K562 (cell line): Measurements from ENCODE around the gene GRAMD2B. TPM values are rescaled to one million over a fixed set of nuclear protein-coding genes. Genes with fewer than 3 reads are reported as not detected.

ENCODE experiments used
- ATAC-seq: fragments of 200-7000 bp; cut with Tn5 transposase; 3 replicates; pipeline ENCODE4 v1.9.1; 2020; ENCODE audit warnings: moderate library complexity
- BruUV-seq: library from RNA; stranded (reverse); fragments of 400-500 nt; replicated peaks from 2 replicates; lab custom pipeline; 2021; lab: Mats Ljungman, UMichigan
- CTCF ChIA-PET: fragments of 300-600 bp; formaldehyde crosslinking; extraction: SDS; loops from one replicate; lab custom pipeline; 2021; ENCODE audit warnings: low intra/inter-chr PET ratio; lab: Yijun Ruan, JAX
- POLR2A ChIA-PET: fragments of 300-600, 350-650 bp; sonication (Branson Sonifier 250); formaldehyde crosslinking; extraction: SDS; loops from one replicate; lab custom pipeline; 2021; ENCODE audit warnings: antibody characterized with exemption, inconsistent platforms; lab: Yijun Ruan, JAX
- DNase-seq, 4 experiments: peaks; one replicate each; pipeline versions ENCODE4 v3.0.0 to v3.0.0-alpha.2; 2011 to 2018; ENCODE audit warnings: low spot score in 3 of 4, mixed read lengths in 3 of 4; ENCODE audit errors: extremely low read depth in 1 of 4
- FAIRE-seq: peaks from 2 replicates; lab custom pipeline; 2011; peaks lifted over from hg19 to GRCh38; lab: Jason Lieb, UNC
- H2AFZ ChIP-seq: 2 replicates; pipeline ENCODE4 v1.6.0; 2011; ENCODE audit warnings: low read depth, low read length, control low read depth, inconsistent platforms
- H3K27ac ChIP-seq: fragments of 200-600 bp; 3 replicates; pipeline ENCODE4 v1.8.0; 2011; ENCODE audit warnings: low read depth, mild to moderate bottlenecking, control low read depth, inconsistent platforms, low read length, moderate library complexity, mixed read lengths; ENCODE audit errors: extremely low read depth
- H3K27me3 ChIP-seq, 2 experiments: fragments of 300-600 bp in 1 of 2; 2 replicates in 1 of 2; 3 replicates in 1 of 2; pipeline versions ENCODE4 v1.6.0 to v1.8.0; 2011; ENCODE audit warnings: inconsistent platforms in 2 of 2, low read length in 2 of 2, mild to moderate bottlenecking in 1 of 2, mixed read lengths in 1 of 2, moderate library complexity in 1 of 2; ENCODE audit not compliant: control insufficient read depth in 2 of 2, insufficient read depth in 2 of 2
- H3K36me3 ChIP-seq: fragments of 300-600 bp; 3 replicates; pipeline ENCODE4 v1.8.0; 2011; ENCODE audit warnings: mild to moderate bottlenecking, low read length, inconsistent platforms; ENCODE audit not compliant: control insufficient read depth, insufficient read depth
- H3K4me1 ChIP-seq, 2 experiments: fragments of 200-600 bp in 1 of 2; replicated peaks in 1 of 2; 2 replicates in 1 of 2; 3 replicates in 1 of 2; pipeline versions ENCODE4 v1.5.1 to v1.8.0; 2011; ENCODE audit warnings: inconsistent platforms in 2 of 2, low read length in 2 of 2, mild to moderate bottlenecking in 1 of 2, mixed read lengths in 1 of 2, moderate library complexity in 1 of 2; ENCODE audit not compliant: control insufficient read depth in 2 of 2, insufficient read depth in 2 of 2
- H3K4me2 ChIP-seq: 2 replicates; pipeline ENCODE4 v1.6.1; 2011; ENCODE audit warnings: low read length, control low read depth, inconsistent platforms, mixed read lengths; ENCODE audit not compliant: insufficient read depth
- H3K4me3 ChIP-seq: fragments of 200-600 bp; sonication (generic), shearing (Covaris generic); 2 replicates; pipeline ENCODE4 v1.5.1; 2016; ENCODE audit warnings: control low read depth, inconsistent platforms
- H3K79me2 ChIP-seq: fragments of 200-600 bp; 3 replicates; pipeline ENCODE4 v1.8.0; 2011; ENCODE audit warnings: low read length, inconsistent platforms; ENCODE audit not compliant: control insufficient read depth, insufficient read depth
- H3K9ac ChIP-seq, 2 experiments: 2 replicates each; pipeline versions ENCODE4 v1.6.0 to v1.6.1; 2011; ENCODE audit warnings: low read depth in 2 of 2, low read length in 2 of 2, control low read depth in 1 of 2, inconsistent platforms in 1 of 2, mild to moderate bottlenecking in 1 of 2, mixed read lengths in 1 of 2; ENCODE audit not compliant: insufficient read depth in 1 of 2
- H3K9me1 ChIP-seq: one replicate; pipeline ENCODE4 v1.6.0; 2011; ENCODE audit warnings: inconsistent platforms, mild to moderate bottlenecking, low read length, moderate library complexity; ENCODE audit not compliant: control insufficient read depth, insufficient read depth
- H3K9me3 ChIP-seq: replicated peaks from 2 replicates; pipeline ENCODE4 v1.5.1; 2011; ENCODE audit warnings: low read depth, low read length, inconsistent platforms; ENCODE audit not compliant: control insufficient read depth, insufficient read depth
- H4K20me1 ChIP-seq: replicated peaks from 2 replicates; pipeline ENCODE4 v1.6.1; 2011; ENCODE audit warnings: low read length, inconsistent platforms, mixed read lengths; ENCODE audit not compliant: control insufficient read depth, insufficient read depth
- BRD4 ChIP-seq: fragments of 200-600 bp; sonication (generic); IDR thresholded peaks from 2 replicates; pipeline ENCODE4 v1.6.1; 2017; ENCODE audit warnings: inconsistent platforms
- CAMTA2 ChIP-seq: fragments of 250-450 bp; sonication (Bioruptor Pico); conservative IDR thresholded peaks from 2 replicates; pipeline ENCODE4 v1.5.1; 2022
- CBX8 ChIP-seq: fragments of 200-600 bp; sonication (generic); IDR thresholded peaks from 2 replicates; pipeline ENCODE4 v1.6.1; 2012; ENCODE audit warnings: borderline replicate concordance, mixed run types, low read depth, mild to moderate bottlenecking, moderate library complexity, mixed read lengths, low read length, control low read depth, inconsistent platforms; ENCODE audit not compliant: poor library complexity, severe bottlenecking; ENCODE audit errors: extremely low read depth
- CC2D1A ChIP-seq: fragments of 450-650 bp; IDR thresholded peaks from 2 replicates; pipeline ENCODE4 v1.6.1; 2017; ENCODE audit warnings: mild to moderate bottlenecking
- CEBPB ChIP-seq: fragments of 450-650 bp; IDR thresholded peaks from 2 replicates; pipeline ENCODE4 v1.6.1; 2016; ENCODE audit warnings: missing genetic modification characterization, missing compliant biosample characterization
- CLOCK ChIP-seq: fragments of 250-450 bp; sonication (Bioruptor Pico); IDR thresholded peaks from 2 replicates; pipeline ENCODE4 v1.4.0; 2020; ENCODE audit warnings: mild to moderate bottlenecking, moderate library complexity, borderline replicate concordance
- ELF2 ChIP-seq: fragments of 250-450 bp; sonication (Bioruptor Pico); IDR thresholded peaks from 2 replicates; pipeline ENCODE4 v1.5.0; 2021; ENCODE audit warnings: mild to moderate bottlenecking
- HNRNPL ChIP-seq: fragments of 200-400 bp; formaldehyde crosslinking; IDR thresholded peaks from 2 replicates; pipeline ENCODE4 v1.6.1; 2017; ENCODE audit warnings: low read depth, mild to moderate bottlenecking, low read length
- MEIS2 ChIP-seq: fragments of 450-650 bp; IDR thresholded peaks from 2 replicates; pipeline ENCODE4 v1.6.1; 2014; ENCODE audit warnings: mild to moderate bottlenecking; ENCODE audit not compliant: partially characterized antibody
- NR1H2 ChIP-seq: sonication (generic); formaldehyde crosslinking; IDR thresholded peaks from 2 replicates; pipeline ENCODE4 v1.4.0; 2020; ENCODE audit warnings: mild to moderate bottlenecking, missing genetic modification reagents
- PCBP2 ChIP-seq: fragments of 200-400 bp; formaldehyde crosslinking; IDR thresholded peaks from 2 replicates; pipeline ENCODE4 v1.6.1; 2018; ENCODE audit warnings: low read length, low read depth, mild to moderate bottlenecking, moderate library complexity; ENCODE audit not compliant: poor library complexity, severe bottlenecking
- PHTF2 ChIP-seq: fragments of 250-450 bp; sonication (Bioruptor Pico); IDR thresholded peaks from 2 replicates; pipeline ENCODE4 v1.5.0; 2021; ENCODE audit warnings: mild to moderate bottlenecking
- RBM25 ChIP-seq: fragments of 200-400 bp; formaldehyde crosslinking; IDR thresholded peaks from 2 replicates; pipeline ENCODE4 v1.6.1; 2018; ENCODE audit warnings: low read length, low read depth, moderate library complexity; ENCODE audit not compliant: severe bottlenecking
- SAP30 ChIP-seq: fragments of 200-600 bp; sonication (generic); IDR thresholded peaks from 2 replicates; pipeline ENCODE4 v1.6.1; 2012; ENCODE audit warnings: borderline replicate concordance, low read depth, mild to moderate bottlenecking, moderate library complexity, low read length, control low read depth, inconsistent platforms; ENCODE audit not compliant: insufficient read depth, poor library complexity, severe bottlenecking
- ZNF174 ChIP-seq: fragments of 250-450 bp; sonication (Bioruptor Pico); IDR thresholded peaks from 2 replicates; pipeline ENCODE4 v1.4.0; 2020; ENCODE audit warnings: mild to moderate bottlenecking
- ZNF644 ChIP-seq: fragments of 200-800 bp; sonication (Bioruptor generic); IDR thresholded peaks from 2 replicates; pipeline ENCODE4 v1.6.1; 2016; ENCODE audit warnings: low read depth, missing genetic modification characterization, missing compliant biosample characterization
- ZNF696 ChIP-seq: fragments of 250-450 bp; sonication (Bioruptor Pico); conservative IDR thresholded peaks from 2 replicates; pipeline ENCODE4 v1.4.0; 2020; ENCODE audit warnings: mild to moderate bottlenecking, moderate library complexity
- ZSCAN32 ChIP-seq: fragments of 450-650 bp; formaldehyde crosslinking; IDR thresholded peaks from 2 replicates; pipeline ENCODE4 v1.4.0; 2020; ENCODE audit warnings: mild to moderate bottlenecking, moderate library complexity
- WGBS: fragments of 100-300 bp; shearing (Covaris generic); methylation state at CpG from one replicate; pipeline ENCODE4 v1.1.6; 2016; ENCODE audit warnings: low coverage, mixed read lengths; ENCODE audit not compliant: insufficient coverage; ENCODE audit errors: missing lambda C conversion rate; 5-methylcytosine and 5-hydroxymethylcytosine counted together
- in situ Hi-C: fragments of 300-500 bp; cut with MboI; formaldehyde crosslinking; loops from 4 replicates; pipeline ENCODE4 v1.15.0; 2018; ENCODE audit warnings: inconsistent platforms, mixed read lengths
- intact Hi-C: fragments of 100-400 bp; cut with micrococcal nuclease; formaldehyde crosslinking; loops from 2 replicates; pipeline ENCODE4 v1.14.2; 2022
- polyA plus RNA-seq, 8 experiments: library from polyadenylated mRNA; depleted of rRNA in 4 of 8; stranded (reverse) in 5 of 8; unstranded in 3 of 8; fragments of >200 nt; fragmentation: Nextera tagmentation in 2 of 8; fragmentation: Illumina TruSeq in 1 of 8; extraction: Ambion mirVana in 2 of 8; extraction: Trizol in 1 of 8; gene quantifications; 2 replicates each; pipeline versions ENCODE4 v1.2.1 to v1.2.3, GENCODE V29; 2011 to 2014; ENCODE audit warnings: inconsistent platforms in 1 of 8, missing spikeins in 1 of 8
- total RNA-seq, 7 experiments: library from RNA; depleted of rRNA in 6 of 7; stranded (reverse); fragments of >200 nt in 6 of 7; fragmentation: Illumina TruSeq in 2 of 7; extraction: Trizol in 2 of 7; gene quantifications; 2 replicates each; pipeline versions ENCODE4 v1.2.1 to v1.2.3, GENCODE V29; 2011 to 2021; ENCODE audit warnings: low replicate concordance in 1 of 7
- TF ChIP-seq, protein P1 (sequence below): sonication (generic); formaldehyde crosslinking; IDR thresholded peaks from 2 replicates; pipeline ENCODE4 v1.8.1; 2023; ENCODE audit warnings: mild to moderate bottlenecking, missing genetic modification reagents

Gene GRAMD2B
- total and polyA plus RNA-seq, 9 of the 15 experiments (the other 6 are each of a cell fraction or from before 2014, with no cell fraction given) = 0.32 to 4.2 (median 1.4) TPM

DNA sequence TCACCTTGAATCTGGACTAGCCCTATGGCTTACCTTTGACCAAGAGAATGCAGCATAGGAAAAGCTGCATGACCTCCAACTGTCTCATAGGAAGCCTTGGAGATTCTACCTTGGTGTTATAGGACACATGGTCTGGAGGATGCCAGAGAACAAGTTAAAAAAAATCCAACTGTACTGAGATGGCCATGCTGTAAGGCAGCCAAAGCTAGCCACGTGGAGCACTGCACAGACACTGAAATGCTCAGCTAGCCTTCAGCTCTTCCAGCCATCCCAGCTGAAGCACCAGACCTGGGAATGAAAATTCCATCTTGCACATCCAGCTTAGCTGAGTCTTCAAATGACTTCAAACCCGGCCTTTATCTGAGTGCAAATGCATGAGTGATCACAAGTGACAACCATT is 6.0 kb upstream of the GRAMD2B start:
- intact Hi-C loops = no loop called here
- in situ Hi-C loops = no loop called here
- H4K20me1 ChIP-seq = no peaks in the 10 kb centered on the region
- H2AFZ ChIP-seq = no peak overlapping the region
- ChIA-PET CTCF (no interaction called here), POLR2A (interaction anchor here (0.7 kb wide), 1 partner anchor 184 kb away, joined by 3 read pairs; no protein-coding TSS in a partner anchor)
- H3K9me1 ChIP-seq = no peaks in the 10 kb centered on the region
- TF ChIP-seq NR1H2 (CRISPR knock-in tag) = no peak
- TF ChIP-seq RBM25 = no peak
- no peak for TF ChIP-seq PHTF2 (CRISPR knock-in tag)
- TF ChIP-seq MEIS2 = no peak
- no peak for TF ChIP-seq CC2D1A
- TF ChIP-seq ZNF174 (CRISPR knock-in tag) = no peak
- TF ChIP-seq PCBP2 = no peak
- TF ChIP-seq, protein P1, sequence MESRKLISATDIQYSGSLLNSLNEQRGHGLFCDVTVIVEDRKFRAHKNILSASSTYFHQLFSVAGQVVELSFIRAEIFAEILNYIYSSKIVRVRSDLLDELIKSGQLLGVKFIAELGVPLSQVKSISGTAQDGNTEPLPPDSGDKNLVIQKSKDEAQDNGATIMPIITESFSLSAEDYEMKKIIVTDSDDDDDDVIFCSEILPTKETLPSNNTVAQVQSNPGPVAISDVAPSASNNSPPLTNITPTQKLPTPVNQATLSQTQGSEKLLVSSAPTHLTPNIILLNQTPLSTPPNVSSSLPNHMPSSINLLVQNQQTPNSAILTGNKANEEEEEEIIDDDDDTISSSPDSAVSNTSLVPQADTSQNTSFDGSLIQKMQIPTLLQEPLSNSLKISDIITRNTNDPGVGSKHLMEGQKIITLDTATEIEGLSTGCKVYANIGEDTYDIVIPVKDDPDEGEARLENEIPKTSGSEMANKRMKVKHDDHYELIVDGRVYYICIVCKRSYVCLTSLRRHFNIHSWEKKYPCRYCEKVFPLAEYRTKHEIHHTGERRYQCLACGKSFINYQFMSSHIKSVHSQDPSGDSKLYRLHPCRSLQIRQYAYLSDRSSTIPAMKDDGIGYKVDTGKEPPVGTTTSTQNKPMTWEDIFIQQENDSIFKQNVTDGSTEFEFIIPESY (CRISPR knock-in tag) = no peak
- TF ChIP-seq SAP30 = no peak
- TF ChIP-seq ZSCAN32 (CRISPR knock-in tag) = no peak
- TF ChIP-seq BRD4 = no peak
- TF ChIP-seq CEBPB (tag) = no peak
- TF ChIP-seq ELF2 (CRISPR knock-in tag) = no peak
- TF ChIP-seq ZNF696 (CRISPR knock-in tag) = no peak
- no peak for TF ChIP-seq CAMTA2 (CRISPR knock-in tag)
- TF ChIP-seq ZNF644 (tag) = no peak
- no peak for TF ChIP-seq CBX8
- no peak for TF ChIP-seq HNRNPL
- TF ChIP-seq CLOCK = no peak
- BruUV-seq = no TSS peak
- no peak overlapping the region for H3K4me2 ChIP-seq
- FAIRE-seq = no peak
- H3K9ac ChIP-seq = no peak overlapping the region
- no peaks in the 10 kb centered on the region for H3K27me3 ChIP-seq
- no peak for DNase-seq
- no peak overlapping the region for H3K27ac ChIP-seq
- no peaks in the 10 kb centered on the region; a peak in 1 of 5 replicates for H3K4me1 ChIP-seq
- ATAC-seq = no peak
- no peaks in the 10 kb centered on the region for H3K79me2 ChIP-seq
- 0% methylated on average over 2 of the region's 2 CpGs for WGBS
- no peak overlapping the region for H3K4me3 ChIP-seq
- H3K36me3 ChIP-seq = no peaks in the 10 kb centered on the region
- H3K9me3 ChIP-seq = no peaks in the 10 kb centered on the region
